ENCODE data around the gene LRIG2. TPM values are rescaled to one million over a fixed set of nuclear protein-coding genes. Genes with fewer than 3 reads are reported as not detected.

The LRIG2 gene
- total RNA-seq, 1 donor from 2014 or later: 24.0 TPM

GRCh38 chr1:113137563-113137962 is 64.6 kb downstream of the LRIG2 start:
- Histone ChIP-seq H3K9me3 (ENCODE audit: control insufficient read depth in 3 of 3, low read length in 3 of 3) (no peaks in the 10 kb centered on the region), H3K36me3 (ENCODE audit: control insufficient read depth in 3 of 3, insufficient read depth in 3 of 3, low read length in 3 of 3) (no peaks in the 10 kb centered on the region), H3K4me3 (ENCODE audit: low read length in 3 of 3) (no peak overlapping the region), H3K9ac (ENCODE audit: low read depth in 1 of 3, low read length in 3 of 3) (no peak overlapping the region), H3K27me3 (ENCODE audit: control insufficient read depth in 3 of 3, insufficient read depth in 3 of 3, low read length in 3 of 3) (no peaks in the 10 kb centered on the region), H3K27ac (ENCODE audit: low read depth, low read length) (no peak overlapping the region), H3K4me1 (ENCODE audit: control insufficient read depth in 3 of 3, insufficient read depth in 3 of 3, low read length in 3 of 3) (peaks cover 3 to 18% (median 9%) of the 10 kb centered on the region in 3 donors)

GRCh38 chr1:113138778-113139177 is 65.8 kb downstream of the LRIG2 start:
- no peaks in the 10 kb centered on the region for H3K27me3 ChIP-seq (ENCODE audit: control insufficient read depth in 3 of 3, insufficient read depth in 3 of 3, low read length in 3 of 3)
- no peaks in the 10 kb centered on the region for H3K36me3 ChIP-seq (ENCODE audit: control insufficient read depth in 3 of 3, insufficient read depth in 3 of 3, low read length in 3 of 3)
- H3K4me1 ChIP-seq (ENCODE audit: control insufficient read depth in 3 of 3, insufficient read depth in 3 of 3, low read length in 3 of 3): peaks cover 12 to 27% (median 19%) of the 10 kb centered on the region in 3 donors
- no peak overlapping the region for H3K9ac ChIP-seq (ENCODE audit: low read depth in 1 of 3, low read length in 3 of 3)
- H3K27ac ChIP-seq (ENCODE audit: low read depth, low read length): no peak overlapping the region
- H3K4me3 ChIP-seq (ENCODE audit: low read length in 3 of 3): no peak overlapping the region
- no peaks in the 10 kb centered on the region for H3K9me3 ChIP-seq (ENCODE audit: control insufficient read depth in 3 of 3, low read length in 3 of 3)

DNA sequence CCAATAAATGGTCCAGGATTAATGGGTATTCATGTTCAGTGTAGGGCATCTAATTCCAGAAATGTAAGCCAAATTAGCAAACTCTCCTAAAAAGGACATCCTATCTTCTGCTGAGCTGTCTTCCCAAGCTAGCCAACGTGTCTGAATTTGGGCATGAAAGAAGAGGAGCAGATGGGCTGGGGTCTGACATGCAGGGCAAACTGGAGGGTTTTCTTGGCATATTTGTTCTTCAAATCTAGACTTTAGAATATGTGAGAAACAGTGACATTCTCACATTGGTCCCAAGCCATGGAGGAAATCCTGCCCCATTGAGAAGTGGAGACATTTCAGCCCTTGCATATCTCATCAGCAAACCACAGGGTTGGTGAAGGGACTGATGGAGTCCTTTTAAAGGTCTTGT is 67.2 kb downstream of the LRIG2 start:
- peaks cover 12 to 27% (median 19%) of the 10 kb centered on the region in 3 donors for H3K4me1 ChIP-seq (ENCODE audit: control insufficient read depth in 3 of 3, insufficient read depth in 3 of 3, low read length in 3 of 3)
- no peak overlapping the region for H3K27ac ChIP-seq (ENCODE audit: low read depth, low read length)
- no peaks in the 10 kb centered on the region for H3K9me3 ChIP-seq (ENCODE audit: control insufficient read depth in 3 of 3, low read length in 3 of 3)
- no peaks in the 10 kb centered on the region for H3K27me3 ChIP-seq (ENCODE audit: control insufficient read depth in 3 of 3, insufficient read depth in 3 of 3, low read length in 3 of 3)
- H3K36me3 ChIP-seq (ENCODE audit: control insufficient read depth in 3 of 3, insufficient read depth in 3 of 3, low read length in 3 of 3): no peaks in the 10 kb centered on the region
- no peak overlapping the region for H3K4me3 ChIP-seq (ENCODE audit: low read length in 3 of 3)
- H3K9ac ChIP-seq (ENCODE audit: low read depth in 1 of 3, low read length in 3 of 3): peak overlapping the region in 1 of 3 donors; percentile 19

DNA sequence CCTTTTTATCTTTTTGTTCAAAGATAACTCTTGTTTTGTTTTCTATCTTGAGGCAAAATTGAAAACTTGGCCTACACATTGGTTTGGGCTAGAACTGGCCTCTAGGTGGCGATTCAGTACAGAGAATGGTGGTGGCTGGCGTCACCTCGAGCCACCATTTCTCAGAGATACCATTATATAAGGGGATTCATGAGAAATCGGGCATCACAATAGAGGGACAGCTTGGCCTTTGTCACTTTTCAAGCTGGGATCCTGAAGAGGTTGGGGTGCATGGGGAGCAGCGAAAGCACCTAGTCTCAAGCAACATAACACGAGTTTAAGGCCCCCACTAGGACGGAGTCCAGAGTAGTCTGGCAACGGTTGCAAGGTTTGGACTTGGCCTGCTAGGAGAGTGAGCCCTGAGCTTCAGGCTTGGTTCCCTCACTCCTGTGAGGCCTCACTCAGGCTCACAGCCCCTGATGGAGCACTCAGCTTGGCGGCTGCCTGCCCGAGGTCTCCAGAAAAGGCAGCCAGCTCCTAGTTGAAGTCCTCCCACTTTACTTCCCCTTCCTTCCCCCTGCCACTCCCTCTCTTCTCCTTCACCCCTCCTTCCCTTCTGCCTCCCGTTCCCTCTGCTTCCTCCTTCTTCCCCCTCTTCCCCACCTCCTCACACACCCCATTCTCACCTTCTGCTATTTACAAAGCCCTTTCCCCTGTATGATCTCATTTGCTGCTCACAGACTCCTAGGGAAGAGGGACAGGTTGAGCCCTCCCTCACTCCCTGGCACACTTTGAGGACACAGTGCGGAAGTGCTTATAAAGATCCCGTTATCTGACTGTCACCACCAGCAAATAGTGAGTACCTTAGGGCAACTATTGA is 67.8 kb downstream of the LRIG2 start:
- Histone ChIP-seq H3K9ac (ENCODE audit: low read depth in 1 of 3, low read length in 3 of 3) (peak overlapping the region in 1 of 3 donors; percentile 17), H3K4me3 (ENCODE audit: low read length in 3 of 3) (peak overlapping the region; percentile 23 to 59 (median 41)), H3K27ac (ENCODE audit: low read depth, low read length) (no peak overlapping the region), H3K36me3 (ENCODE audit: control insufficient read depth in 3 of 3, insufficient read depth in 3 of 3, low read length in 3 of 3) (no peaks in the 10 kb centered on the region), H3K4me1 (ENCODE audit: control insufficient read depth in 3 of 3, insufficient read depth in 3 of 3, low read length in 3 of 3) (peaks cover 12 to 27% (median 19%) of the 10 kb centered on the region in 3 donors), H3K9me3 (ENCODE audit: control insufficient read depth in 3 of 3, low read length in 3 of 3) (no peaks in the 10 kb centered on the region), H3K27me3 (ENCODE audit: control insufficient read depth in 3 of 3, insufficient read depth in 3 of 3, low read length in 3 of 3) (no peaks in the 10 kb centered on the region)

DNA sequence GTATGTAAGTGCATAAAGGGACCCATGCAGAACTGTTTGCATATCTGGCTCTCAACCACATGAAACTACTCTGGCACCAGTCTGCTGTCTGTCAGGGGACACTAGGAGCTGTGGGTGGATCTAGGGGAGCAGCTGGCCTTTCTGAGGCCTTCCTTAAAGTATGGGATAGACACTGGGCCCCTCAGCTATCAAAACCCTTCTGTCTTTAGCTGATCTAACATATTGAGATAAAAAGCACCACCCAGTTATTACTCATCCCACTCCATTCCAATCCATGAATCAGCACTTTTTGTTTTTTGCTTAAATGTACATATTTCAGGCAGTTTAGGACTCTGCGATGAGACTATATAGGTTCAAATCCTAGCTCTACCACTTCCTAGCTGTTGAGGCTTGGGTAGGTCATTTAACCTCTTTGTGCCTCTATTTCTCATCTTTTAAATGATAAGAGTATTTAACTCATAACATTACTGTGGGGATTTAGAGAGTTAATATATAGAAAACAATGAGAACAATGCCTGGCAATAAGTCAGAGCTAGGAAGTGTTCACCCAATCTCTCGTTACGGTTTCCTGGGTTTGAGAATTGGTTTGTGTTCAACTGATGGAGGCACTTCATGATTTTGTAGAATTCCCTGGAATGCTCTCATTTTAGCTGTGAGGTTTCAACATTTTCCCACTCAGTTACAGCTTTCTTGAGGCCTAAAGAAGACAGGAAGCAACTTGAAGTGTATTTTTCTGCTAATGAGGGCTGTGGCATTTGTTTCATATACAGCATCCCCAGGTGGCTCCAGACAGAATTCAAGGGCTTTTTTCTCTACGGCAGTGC is 68.9 kb downstream of the LRIG2 start:
- H3K9me3 ChIP-seq (ENCODE audit: control insufficient read depth in 3 of 3, low read length in 3 of 3): no peaks in the 10 kb centered on the region
- H3K4me1 ChIP-seq (ENCODE audit: control insufficient read depth in 3 of 3, insufficient read depth in 3 of 3, low read length in 3 of 3): peaks cover 12 to 27% (median 19%) of the 10 kb centered on the region in 3 donors
- no peaks in the 10 kb centered on the region for H3K36me3 ChIP-seq (ENCODE audit: control insufficient read depth in 3 of 3, insufficient read depth in 3 of 3, low read length in 3 of 3)
- no peaks in the 10 kb centered on the region for H3K27me3 ChIP-seq (ENCODE audit: control insufficient read depth in 3 of 3, insufficient read depth in 3 of 3, low read length in 3 of 3)
- H3K27ac ChIP-seq (ENCODE audit: low read depth, low read length): no peak overlapping the region
- peak overlapping the region in 1 of 3 donors; percentile 14 for H3K9ac ChIP-seq (ENCODE audit: low read depth in 1 of 3, low read length in 3 of 3)
- H3K4me3 ChIP-seq (ENCODE audit: low read length in 3 of 3): no peak overlapping the region

DNA sequence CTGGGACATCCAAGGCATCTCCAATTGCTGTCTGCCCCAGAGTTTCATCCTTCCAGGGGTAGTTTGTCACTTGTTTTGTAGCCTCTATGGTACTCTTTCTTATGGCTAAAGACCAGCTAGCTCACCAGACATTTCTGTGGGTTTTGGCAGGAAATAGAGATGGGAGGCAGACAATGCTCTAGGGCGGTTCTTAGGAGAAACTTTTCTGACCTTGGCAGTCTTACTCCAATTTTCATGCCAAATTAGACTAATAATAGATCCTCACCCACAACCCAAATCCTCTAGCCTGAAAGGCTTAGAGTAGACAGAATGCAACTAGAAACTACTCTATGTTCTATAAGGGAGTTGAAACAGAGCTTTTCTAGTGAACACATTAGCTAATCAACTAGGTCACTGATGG is 69.8 kb downstream of the LRIG2 start:
- Histone ChIP-seq H3K27ac (ENCODE audit: low read depth, low read length) (peak overlapping the region; percentile 4), H3K27me3 (ENCODE audit: control insufficient read depth in 3 of 3, insufficient read depth in 3 of 3, low read length in 3 of 3) (no peaks in the 10 kb centered on the region), H3K9ac (ENCODE audit: low read depth in 1 of 3, low read length in 3 of 3) (no peak overlapping the region), H3K36me3 (ENCODE audit: control insufficient read depth in 3 of 3, insufficient read depth in 3 of 3, low read length in 3 of 3) (no peaks in the 10 kb centered on the region), H3K4me1 (ENCODE audit: control insufficient read depth in 3 of 3, insufficient read depth in 3 of 3, low read length in 3 of 3) (peaks cover 12 to 27% (median 19%) of the 10 kb centered on the region in 3 donors), H3K4me3 (ENCODE audit: low read length in 3 of 3) (peak overlapping the region in 1 of 3 donors; percentile 10), H3K9me3 (ENCODE audit: control insufficient read depth in 3 of 3, low read length in 3 of 3) (no peaks in the 10 kb centered on the region)

- no peaks in the 10 kb centered on the region for H3K9me3 ChIP-seq (ENCODE audit: control insufficient read depth in 3 of 3, low read length in 3 of 3)
- H3K27me3 ChIP-seq (ENCODE audit: control insufficient read depth in 3 of 3, insufficient read depth in 3 of 3, low read length in 3 of 3): no peaks in the 10 kb centered on the region
- no peak overlapping the region for H3K9ac ChIP-seq (ENCODE audit: low read depth in 1 of 3, low read length in 3 of 3)
- no peak overlapping the region for H3K27ac ChIP-seq (ENCODE audit: low read depth, low read length)
- H3K4me1 ChIP-seq (ENCODE audit: control insufficient read depth in 3 of 3, insufficient read depth in 3 of 3, low read length in 3 of 3): peaks cover 12 to 20% (median 15%) of the 10 kb centered on the region in 3 donors
- no peak overlapping the region for H3K4me3 ChIP-seq (ENCODE audit: low read length in 3 of 3)
- H3K36me3 ChIP-seq (ENCODE audit: control insufficient read depth in 3 of 3, insufficient read depth in 3 of 3, low read length in 3 of 3): no peaks in the 10 kb centered on the region
These were observed 73.5 kb downstream of the LRIG2 start for GRCh38 chr1:113146242-113147072.

DNA sequence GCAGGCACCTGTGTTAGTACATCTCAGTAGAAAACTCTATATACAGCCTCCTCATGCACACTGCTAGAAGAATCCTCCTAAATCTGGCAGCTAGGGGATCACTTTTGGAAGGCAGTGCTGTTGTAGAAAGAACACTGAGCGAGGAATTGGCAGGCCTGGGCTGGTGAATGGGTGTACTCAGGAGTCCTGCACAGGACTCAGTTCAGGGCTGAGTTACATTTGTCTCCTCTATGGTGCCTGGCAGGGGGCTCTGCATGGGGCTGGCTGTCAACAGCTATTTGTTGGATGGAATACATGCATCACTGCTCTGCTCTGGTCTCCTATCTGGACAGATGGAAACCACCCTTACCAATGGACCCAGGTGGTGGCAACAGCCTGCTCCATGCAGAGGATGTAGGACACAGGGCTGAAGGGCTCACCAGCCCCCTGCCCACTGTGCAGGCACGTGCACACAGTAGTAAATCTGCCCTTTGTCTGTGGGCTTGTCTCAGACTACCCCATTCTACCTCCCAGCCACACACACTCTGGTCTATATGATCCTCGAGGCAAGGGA is 74.2 kb downstream of the LRIG2 start:
- Histone ChIP-seq H3K27me3 (ENCODE audit: control insufficient read depth in 3 of 3, insufficient read depth in 3 of 3, low read length in 3 of 3) (no peaks in the 10 kb centered on the region), H3K4me1 (ENCODE audit: control insufficient read depth in 3 of 3, insufficient read depth in 3 of 3, low read length in 3 of 3) (peaks cover 12 to 14% (median 13%) of the 10 kb centered on the region in 3 donors), H3K36me3 (ENCODE audit: control insufficient read depth in 3 of 3, insufficient read depth in 3 of 3, low read length in 3 of 3) (no peaks in the 10 kb centered on the region), H3K27ac (ENCODE audit: low read depth, low read length) (no peak overlapping the region), H3K9ac (ENCODE audit: low read depth in 1 of 3, low read length in 3 of 3) (no peak overlapping the region), H3K9me3 (ENCODE audit: control insufficient read depth in 3 of 3, low read length in 3 of 3) (no peaks in the 10 kb centered on the region), H3K4me3 (ENCODE audit: low read length in 3 of 3) (no peak overlapping the region)

- H3K9ac ChIP-seq (ENCODE audit: low read depth in 1 of 3, low read length in 3 of 3): no peak overlapping the region
These were observed 74.8 kb downstream of the LRIG2 start for GRCh38 chr1:113147826-113148225.

More at GRCh38 chr1:113147826-113148225, 74.8 kb downstream of the LRIG2 start:
- H3K27me3 ChIP-seq (ENCODE audit: control insufficient read depth in 3 of 3, insufficient read depth in 3 of 3, low read length in 3 of 3): no peaks in the 10 kb centered on the region
- H3K36me3 ChIP-seq (ENCODE audit: control insufficient read depth in 3 of 3, insufficient read depth in 3 of 3, low read length in 3 of 3): no peaks in the 10 kb centered on the region
- H3K4me1 ChIP-seq (ENCODE audit: control insufficient read depth in 3 of 3, insufficient read depth in 3 of 3, low read length in 3 of 3): peaks cover 6 to 8% (median 6%) of the 10 kb centered on the region in 3 donors
- H3K27ac ChIP-seq (ENCODE audit: low read depth, low read length): no peak overlapping the region
- no peak overlapping the region for H3K4me3 ChIP-seq (ENCODE audit: low read length in 3 of 3)
- no peaks in the 10 kb centered on the region for H3K9me3 ChIP-seq (ENCODE audit: control insufficient read depth in 3 of 3, low read length in 3 of 3)

Measured in skeletal muscle tissue (tissue), 4 donors.